Measurements from ENCODE around the gene FUT9.

GRCh38 chr6:96235927-96236326 lies 220.2 kb downstream of the FUT9 start:
- no peak for TF ChIP-seq EZH2phosphoT487 (IDR thresholded peaks at IDR 0.05; ENCODE audit: borderline replicate concordance, low read length)
- TF ChIP-seq CTCF (IDR thresholded peaks at IDR 0.05; ENCODE audit: low read depth, low read length, poor library complexity, severe bottlenecking), result no peak

All from DOHH2 (cell line).